ENCODE measurements around the gene RBM28.
A peak's percentile ranks its signal among the peaks of the same experiment; 100 is the strongest.
"Not testable (repeated sequence)": the region's sequence is repeated elsewhere in the genome, so short reads cannot be mapped to it uniquely, and the experiment has no call there.

The RBM28 gene

DNA sequence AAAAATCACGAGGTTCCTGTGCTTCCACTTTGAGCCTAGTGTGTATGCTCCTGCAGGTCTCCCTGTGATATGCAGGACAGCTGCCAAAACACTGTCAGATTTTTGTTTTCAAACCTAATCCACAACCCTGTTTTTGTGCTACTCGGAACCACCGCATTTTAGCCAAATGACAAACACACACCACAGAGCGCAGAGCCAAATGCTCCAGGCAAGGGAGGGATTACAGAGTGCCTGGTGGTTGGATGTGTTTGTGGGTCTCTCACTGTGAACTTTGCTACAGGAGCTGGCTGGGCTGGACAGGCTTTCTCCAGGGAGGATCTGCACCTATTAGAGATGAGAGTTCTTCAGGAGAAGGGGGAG is 5.7 kb upstream of the RBM28 start:
- no peak for DNase-seq

DNA sequence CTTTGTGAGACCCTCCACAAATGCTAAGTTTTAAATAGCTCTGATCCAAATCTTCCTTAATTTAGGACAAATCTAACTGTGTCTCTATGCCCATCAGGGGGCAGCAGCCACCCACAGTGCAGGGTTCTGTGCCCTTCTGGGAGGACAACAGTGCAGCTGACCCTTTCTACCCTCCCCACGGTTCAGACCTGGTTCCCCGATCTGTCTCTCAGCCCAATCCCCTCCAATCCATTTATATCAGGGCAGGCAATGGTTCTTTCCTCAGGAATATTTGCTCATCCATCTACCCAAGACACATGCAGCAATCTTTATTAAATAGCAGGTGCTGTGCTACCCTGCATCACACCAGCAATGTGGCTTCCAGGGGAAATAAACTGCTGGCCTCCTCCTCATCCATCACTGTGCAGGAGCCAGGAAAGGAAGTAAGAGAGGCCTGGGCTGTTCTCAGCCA is 4.0 kb upstream of the RBM28 start:
- DNase-seq: peak in 35 of 51 donors; percentile 3 to 76 (median 42)

DNA sequence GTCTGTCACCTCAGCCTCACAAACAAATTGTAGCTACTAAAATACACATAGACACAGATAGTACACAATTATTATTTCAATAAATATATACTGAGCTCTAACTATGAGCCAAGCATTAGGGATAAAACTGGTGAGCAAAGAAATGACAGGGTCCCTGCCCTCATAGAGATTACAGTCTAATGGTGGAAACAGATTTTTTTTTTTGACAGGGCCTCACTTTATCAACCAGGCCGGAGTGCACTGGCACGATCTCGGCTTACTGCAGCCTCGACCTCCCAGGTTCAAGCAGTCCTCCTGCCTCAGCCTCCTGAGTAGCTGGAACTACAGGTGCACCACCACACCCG is 695 bp upstream of the RBM28 start:
- no peak for DNase-seq

DNA sequence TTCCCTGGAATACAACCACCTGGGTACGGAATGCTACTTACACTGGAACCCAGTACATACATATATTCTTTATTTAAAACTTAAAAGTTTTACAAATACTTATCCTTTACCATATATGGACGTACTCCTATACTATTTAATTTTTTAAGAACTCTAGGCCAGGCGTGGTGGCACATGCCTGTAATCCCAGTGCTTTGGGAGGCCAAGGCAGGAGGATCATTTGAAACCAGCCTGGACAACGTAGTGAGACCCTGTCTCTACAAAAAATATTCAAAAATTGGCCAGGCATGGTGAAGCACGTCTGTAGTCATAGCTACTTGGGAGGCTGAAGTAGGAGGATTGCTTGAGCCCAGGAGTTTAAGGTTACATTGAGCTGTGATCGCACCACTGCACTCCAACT is 2.0 kb downstream of the RBM28 start:
- no peak for DNase-seq

DNA sequence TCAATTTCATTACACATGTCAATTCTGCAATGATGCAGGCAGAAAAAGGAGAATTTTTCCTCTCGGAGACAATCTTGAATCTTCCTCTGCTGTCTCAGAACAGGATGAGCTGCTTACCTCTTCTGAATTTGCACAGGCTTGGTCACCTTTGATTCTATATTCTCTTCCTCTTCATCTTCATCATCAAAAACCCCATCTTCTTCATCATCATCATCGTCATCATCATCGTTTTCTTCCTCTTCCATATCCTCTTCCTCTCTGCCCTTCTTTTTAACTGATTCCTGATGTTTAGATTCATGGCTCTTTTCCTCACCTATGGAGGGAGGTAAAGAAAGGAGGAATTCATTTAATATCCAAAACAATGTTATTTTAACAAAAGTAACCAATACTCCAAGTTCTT is 8.0 kb downstream of the RBM28 start:
- DNase-seq: no peak

DNA sequence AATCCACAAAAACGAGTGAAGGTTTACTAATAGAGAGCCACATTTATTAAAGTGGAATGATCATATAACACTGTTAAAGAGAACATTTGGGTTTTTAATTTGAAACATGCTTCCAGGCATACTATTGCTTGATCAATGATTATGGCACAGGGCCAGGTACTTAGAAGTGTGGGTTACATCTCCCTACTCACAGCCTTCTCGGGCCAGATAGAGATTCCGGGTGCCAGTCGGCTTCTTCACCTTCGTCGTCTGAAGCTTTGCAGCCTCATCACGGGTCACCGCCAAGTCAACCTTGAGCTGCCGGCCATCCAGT is 19.4 kb downstream of the RBM28 start:
- no peak for DNase-seq

DNA sequence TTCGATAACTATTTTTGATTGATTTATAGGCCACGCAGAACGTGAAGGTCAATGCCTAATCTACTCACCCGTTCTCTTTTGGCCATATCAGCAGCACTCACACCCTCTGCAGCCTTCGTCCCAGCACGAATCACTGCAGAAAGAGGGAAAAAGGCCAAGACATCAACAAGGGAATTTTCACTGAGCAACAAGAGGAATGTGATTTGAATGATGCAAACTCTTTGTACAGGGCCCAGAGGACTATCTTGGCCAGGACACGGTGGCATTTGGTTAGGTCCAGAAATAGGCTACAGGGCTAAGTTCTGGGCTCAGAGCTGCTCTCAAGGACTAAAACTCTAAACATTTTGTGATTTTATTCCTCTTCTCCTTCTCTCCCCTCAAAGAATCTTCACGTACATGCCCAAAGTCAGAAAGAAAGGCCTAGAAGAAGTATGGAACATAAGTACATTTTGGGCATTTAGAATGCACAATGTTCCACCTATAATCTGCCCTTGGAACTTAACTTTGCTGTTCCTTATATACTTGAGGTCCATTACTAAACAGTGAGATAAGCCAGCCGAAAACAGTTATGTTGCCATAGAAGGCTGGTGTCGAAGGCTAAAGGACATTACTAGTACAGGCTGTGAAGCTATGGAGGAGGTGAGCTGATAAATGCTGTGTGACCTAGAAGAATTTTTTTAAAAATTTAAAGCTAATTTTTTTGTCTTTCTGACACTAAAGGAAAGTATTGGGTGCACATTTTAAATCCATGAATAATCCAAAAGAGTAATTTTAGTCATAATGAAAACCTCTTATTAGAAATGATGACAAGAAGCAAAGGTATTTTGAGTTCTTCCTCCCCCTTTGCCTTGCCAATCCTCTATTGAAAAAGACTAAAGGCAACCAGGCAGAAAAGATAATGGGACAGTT is 20.0 kb downstream of the RBM28 start:
- DNase-seq: no peak

DNA sequence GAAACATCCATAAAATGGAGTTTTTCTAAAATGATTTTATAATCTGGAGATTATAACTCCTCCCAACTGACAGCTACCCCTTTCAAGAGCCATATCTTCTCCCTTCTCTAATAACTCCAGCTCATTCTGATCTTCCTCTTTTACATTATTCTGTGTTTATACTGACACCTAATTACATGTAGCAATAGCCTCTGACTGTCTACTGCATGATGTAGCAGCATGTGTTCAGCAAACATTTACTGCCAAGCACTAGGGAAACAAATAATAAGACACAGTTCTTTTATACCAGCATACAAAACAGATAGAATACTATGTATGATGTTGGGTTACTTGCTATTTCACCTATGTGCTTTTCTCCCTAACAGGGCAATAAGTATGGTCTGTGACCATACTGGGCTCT is 20.7 kb downstream of the RBM28 start:
- no peak for DNase-seq

DNA sequence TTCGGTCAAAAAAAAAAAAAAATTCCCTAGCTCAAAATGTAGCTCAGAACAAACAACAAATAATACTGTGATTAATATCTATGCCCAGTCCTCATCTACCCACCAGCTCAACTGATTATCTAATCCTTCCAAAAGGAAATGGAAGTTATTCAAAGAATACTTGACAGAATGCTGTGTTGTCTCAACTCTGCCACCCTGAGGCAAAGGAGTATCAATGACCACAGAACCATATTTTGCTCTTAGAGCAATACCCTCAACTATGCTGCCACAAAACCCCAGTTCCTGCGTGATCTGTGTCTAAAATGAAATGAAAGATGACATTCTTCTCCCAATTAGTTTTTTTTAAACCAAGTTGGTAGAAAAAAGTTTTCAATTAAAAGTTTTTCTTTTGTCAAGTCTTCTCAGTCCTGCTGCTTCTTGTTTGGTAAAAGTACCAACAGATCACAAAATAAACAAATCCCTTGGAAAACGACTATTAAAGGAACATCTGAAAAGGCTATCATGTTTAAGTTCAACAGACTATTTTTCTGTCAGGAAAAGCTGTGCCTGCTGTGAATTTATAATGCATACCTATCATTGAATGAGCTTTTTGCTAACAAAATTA is 21.6 kb downstream of the RBM28 start:
- peak in 3 of 51 donors; percentile 6 to 21 (median 8) for DNase-seq

DNA sequence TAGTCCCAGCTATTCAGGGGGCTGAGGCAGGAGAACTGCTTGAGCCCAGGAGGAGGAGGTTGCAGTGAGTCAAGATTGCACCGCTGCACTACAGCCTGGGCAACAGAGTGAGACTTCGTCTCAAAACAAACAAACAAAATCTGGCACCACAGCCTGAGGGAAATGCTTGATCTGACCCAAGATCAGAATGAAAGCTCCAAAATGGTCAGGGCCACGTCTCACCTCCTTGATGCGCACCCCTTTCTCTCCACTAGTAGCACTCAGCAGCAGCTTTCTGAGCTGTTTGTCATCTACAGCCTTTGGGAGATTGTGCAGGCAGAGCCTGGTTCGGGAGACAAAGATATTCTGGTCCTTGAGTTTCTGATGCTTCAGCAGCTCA is 22.7 kb downstream of the RBM28 start:
- no peak for DNase-seq

DNA sequence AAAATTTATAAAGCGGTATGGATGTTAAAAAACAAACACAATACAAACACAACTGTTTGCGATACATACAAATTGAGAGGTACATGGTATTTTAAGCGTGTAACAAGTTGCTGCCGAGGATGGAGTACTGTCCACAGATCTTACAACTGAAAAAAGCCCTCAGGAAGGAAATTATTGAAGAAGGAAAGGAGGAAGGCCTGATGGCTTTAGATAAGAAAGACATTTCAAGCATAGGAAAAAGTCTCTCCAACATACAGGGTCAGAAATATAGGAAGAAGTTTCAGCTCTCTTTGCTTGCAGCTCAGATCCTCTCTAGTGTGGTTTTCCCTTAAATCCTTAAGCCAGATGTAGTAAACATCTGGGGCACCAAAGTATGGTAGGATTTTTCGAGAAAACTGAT is 25.0 kb downstream of the RBM28 start:
- DNase-seq: no peak

DNA sequence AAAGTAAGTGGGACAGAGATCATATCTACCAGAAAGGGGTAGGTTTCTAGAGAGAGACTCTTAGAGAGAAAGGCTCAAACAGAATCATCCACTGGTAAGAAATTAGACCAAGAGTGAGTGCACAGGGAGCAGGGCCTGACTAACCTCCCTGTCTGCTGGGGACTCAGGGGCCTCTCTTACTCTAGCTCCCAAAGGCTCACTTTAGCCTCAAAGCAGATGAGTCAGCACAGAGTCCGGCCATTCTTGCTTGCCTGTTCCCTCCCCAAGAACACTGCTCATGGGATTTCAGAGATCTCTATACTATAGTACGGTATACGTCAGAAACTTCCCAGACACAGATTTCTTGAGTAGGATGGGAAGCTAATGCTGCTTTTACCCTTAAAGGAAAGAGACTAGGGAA is 32.7 kb downstream of the RBM28 start:
- no peak for DNase-seq

DNA sequence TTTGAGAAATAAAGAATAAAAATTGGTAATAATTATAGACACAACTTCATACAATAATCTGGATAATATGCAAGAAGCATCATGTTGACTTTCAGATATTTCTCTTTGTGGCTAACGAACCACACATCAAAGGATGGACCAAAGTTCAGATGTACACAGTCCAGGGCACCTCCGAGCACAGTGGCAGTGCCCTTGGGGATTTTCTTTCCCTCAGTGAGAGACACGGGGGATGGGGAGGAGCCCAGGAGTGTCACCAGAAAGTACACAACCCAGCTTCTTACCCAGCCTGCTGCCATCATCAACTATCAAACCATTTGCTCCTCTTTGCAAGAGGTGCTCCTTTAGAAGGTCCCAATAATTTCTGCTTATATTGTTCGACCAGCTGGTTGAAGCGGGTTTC is 33.2 kb downstream of the RBM28 start:
- no peak for DNase-seq

DNA sequence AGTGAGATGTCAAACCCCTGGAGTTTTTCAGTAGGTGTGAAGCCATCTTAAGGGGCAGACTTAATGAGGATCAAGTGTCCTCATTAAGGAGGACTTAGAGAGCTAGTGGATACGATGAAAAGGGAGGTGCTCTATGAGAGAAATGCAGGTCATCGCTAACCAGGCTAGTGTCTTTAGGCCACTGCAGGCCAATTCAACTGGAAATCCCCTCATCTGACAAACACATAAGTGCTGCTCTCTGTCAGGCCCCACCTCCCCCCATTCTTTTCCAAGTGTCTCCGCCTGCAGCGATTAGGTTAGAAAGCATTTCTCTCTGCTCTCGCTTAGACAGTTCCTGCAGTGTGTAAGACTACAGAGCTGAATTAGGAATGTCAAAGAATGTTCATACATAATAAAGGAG is 33.7 kb downstream of the RBM28 start:
- no peak for DNase-seq

DNA sequence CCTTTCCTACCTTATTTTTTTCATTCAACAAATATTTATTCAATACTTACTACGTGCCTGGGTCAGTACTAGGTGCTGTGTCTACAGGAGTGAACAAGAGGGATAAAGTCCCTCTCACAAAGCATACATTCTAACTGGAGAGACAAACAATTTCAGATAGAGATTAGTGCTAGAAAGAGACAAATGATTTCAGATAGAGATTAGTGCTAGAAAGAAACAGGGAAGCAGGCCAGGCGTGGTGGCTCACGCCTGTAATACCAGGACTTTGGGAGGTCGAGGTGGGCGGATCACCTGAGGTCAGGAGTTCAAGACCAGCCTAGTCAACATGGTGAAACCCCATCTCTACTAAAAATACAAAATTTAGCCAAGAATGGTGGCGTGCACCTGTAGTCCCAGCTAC is 34.6 kb downstream of the RBM28 start:
- DNase-seq: no peak

DNA sequence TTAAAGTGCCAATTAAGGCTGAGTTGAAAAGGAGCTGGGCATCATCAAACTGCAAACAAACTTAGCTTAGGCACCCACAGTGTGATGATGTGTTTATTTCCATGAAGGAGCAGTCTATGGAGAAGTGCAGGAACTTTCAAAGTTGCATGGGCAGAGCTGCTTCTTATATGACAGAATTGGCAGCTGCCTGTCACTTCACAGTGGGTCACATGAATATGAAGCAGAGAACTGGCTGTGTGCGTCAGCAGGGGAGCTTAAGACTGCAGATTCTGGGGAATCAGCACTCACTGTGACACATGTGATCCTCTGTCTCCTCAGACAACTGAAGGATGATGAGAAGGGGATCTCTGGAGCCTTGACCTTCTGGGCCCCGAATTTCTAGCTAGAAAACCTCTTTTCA is 36.6 kb downstream of the RBM28 start:
- no peak for DNase-seq

DNA sequence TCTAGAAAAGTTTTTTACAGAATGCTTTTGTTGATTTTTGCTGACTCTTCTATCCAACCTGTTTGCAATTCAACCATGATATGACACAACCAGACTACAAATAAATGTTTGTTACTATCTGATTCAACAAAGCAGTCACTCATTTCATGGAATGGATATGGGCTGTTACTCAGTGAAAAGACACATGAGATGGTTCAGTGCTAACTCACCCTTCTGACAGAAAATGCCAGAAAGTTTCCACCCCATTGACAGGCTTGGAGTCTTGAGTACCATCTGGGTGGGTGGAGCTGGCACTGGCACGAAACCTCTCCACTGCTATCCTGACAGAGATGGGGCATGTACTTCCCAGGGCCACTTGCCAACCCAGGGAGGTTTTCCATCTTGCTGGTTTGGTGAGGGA is 39.5 kb downstream of the RBM28 start:
- peak in 11 of 51 donors; percentile 1 to 30 (median 17) for DNase-seq

DNA sequence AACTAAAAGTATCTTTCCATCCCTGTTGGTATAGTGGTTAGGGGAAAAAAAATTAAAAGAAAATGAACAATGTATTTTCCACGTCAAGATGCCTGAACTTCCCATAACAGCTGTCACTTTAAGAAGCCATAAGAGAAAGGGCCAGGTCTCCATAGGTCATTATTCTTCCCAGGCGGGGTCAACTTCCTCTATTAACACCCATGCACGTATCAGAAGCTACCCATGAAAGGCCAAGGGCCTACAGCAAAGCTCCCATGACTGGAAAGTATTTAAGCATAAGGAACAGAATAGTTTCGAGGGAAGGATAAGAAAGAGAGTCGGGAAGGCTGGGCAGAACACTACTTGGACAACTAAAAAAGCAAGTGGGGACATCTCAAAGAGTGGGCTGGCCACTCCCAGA is 40.1 kb downstream of the RBM28 start:
- DNase-seq: no peak

DNA sequence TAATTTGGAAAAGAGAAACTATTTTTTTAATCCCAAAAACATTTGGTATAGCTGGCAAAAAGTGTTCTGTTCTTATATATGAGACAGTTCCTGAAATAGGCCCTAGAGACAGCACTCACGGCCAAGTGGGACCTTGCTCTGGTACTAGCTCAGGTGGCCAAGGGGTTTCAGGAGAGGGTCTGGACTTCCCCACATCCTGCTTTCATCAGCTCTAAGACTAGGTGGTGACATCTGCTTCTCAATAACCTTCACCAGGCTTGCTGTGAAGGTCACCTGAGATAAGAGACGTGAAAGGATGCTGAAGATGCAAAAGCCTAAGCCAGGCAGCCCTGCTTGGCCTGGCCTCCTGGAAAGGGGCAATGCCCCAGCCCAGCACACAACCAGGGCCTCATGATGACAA is 40.6 kb downstream of the RBM28 start:
- DNase-seq: no peak

DNA sequence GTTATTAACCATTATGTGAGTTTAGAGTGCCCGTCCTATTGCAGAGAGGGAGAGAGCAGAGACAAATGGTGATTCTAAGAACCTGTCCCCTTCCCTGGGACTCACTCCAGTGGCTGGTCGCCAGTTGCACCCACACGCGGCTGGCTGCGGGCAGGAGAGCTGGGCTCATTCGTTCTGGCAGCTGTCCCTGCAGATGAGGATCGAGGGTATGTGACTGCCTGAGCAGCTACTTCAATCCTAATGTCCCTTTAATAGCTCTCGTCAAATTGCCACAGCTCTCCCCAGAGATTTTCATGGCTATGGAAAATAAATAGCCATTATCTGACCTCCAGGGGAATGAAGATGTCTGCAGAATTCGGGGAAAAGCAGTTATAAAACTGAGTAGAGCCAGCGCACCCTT is 41.6 kb downstream of the RBM28 start:
- peak in 3 of 51 donors; percentile 3 to 20 (median 10) for DNase-seq

DNA sequence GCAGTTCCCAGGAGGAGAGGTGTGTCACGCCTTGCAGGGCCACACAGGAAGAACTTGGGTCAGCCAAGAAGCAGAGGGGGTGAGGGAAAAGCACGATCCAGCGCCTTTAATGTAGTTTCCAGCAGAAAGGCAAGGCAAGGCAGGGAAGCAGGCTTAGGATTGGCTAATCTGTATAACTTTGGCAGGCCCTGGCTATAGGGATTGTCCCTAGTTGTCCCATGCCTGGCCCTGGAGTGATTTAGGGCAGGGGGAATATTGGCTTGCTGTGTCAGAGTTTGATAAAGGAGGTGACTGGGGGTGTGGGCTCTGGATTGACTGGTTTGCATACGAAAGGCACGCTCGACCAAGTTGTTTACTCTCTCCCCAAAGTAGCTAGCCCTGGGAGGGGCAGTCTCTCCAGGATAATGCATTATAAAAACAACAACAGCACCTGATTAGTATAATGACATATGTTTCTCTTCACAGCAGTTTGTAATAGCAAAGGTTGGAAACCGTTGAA is 44.5 kb downstream of the RBM28 start:
- no peak for DNase-seq

DNA sequence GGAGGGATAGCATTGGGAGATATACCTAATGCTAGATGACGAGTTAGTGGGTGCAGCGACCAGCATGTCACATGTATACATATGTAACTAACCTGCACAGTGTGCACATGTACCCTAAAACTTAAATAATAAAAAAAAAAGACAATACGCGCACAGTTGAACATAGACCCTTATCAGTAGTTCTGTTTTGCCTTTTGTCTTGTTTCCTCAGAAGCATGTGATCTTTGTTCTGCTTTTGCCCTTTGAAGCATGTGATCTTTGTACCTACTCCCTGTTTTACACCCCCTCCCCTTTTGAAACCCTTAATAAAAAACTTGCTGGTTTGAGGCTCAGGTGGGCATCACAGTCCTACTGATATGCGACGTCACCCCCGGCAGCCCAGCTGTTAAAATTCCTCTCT is 45.7 kb downstream of the RBM28 start:
- DNase-seq: not testable (repeated sequence)

DNA sequence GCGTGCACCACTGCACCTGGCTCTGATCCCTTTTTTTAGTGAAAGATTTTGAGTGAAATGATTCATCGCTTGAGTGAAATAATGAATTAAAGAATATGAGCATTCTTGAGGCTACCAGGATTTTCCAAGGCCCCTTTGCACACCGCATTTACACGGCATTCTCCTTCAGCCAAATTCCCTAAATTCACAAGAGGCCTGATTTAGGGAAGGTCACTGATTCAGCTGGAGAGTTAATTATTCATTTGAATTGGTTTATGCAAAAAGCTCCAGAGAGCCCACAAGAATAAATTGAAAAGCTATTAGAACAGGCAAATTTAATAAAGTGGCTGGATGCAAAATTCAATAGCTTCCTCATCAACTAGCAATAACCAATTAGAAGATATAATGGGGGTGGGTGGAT is 56.2 kb downstream of the RBM28 start:
- DNase-seq: no peak
